ENCODE results near the gene CLN6. TPM values are rescaled to one million over a fixed set of nuclear protein-coding genes. Genes with fewer than 3 reads are reported as not detected.
A peak's percentile ranks its signal among the peaks of the same experiment; 100 is the strongest.

Gene CLN6
- total RNA-seq, 1 experiment from 2014 or later: 68.7 TPM

DNA sequence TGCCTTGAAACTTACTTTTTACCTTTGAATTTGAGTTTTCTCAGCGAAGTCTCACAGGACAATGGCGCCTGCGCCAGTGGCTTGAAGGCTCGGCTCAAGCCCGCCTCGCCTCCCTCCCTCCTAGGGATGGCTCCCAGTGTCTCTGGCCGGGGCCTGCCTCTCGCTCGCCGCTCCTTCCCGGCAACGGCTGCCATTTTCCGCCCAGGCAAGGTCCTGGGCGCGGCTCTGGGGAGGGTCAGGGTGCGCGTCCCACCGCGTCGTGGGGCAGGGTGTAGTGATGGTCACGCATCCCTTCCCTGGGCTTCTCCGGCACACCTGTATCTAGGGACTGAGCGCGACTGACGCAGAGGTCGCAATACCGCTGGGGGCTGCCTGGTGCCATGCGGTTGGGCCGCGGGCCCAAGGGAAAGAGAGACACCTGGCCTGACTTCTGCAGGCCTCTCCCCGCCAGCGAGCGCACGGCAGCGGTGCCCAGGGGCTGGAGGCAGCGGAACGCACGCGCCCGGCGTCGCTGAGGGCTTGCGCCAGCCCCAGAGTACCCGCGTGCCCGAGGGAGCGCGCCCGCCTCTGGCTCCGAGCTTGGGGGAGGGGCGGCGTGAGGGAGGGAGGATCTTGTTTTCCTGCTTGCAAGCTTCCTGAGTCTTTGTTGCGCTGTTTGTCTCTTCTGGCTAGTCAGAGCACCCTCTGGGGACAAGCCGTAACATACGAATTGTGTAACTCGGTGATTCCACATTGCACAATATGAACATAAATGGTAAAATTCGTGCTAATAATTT lies 27.3 kb upstream of the CLN6 start:
- H3K27ac ChIP-seq (ENCODE audit: low read length): peak overlapping the region; percentile 85
- in situ Hi-C loops (cut with HindIII; ENCODE audit: low pct_unique_long_range_greater_than_20kb, low sequenced_read_pairs) (no loop called here), intact Hi-C loops (cut with micrococcal nuclease; ENCODE audit: unreplicated experiment) (no loop called here)
- ATAC-seq (peak; percentile 96), DNase-seq (ENCODE audit: low read depth, low spot score) (no peak)
- no TSS peak for BruUV-seq (replicated peaks)
- H3K4me3 ChIP-seq (ENCODE audit: low read depth in 2 of 2, low read length in 2 of 2): peak overlapping the region; percentile 53 to 55
- ChIA-PET POLR2A (no interaction called here), CTCF (no interaction called here)
- no peaks in the 10 kb centered on the region for H3K27me3 ChIP-seq (ENCODE audit: control insufficient read depth, insufficient read depth, low read length)
- TF ChIP-seq SIN3A (IDR thresholded peaks at IDR 0.05; ENCODE audit: borderline replicate concordance, insufficient read depth, low read depth, low read length) (no peak), REST (IDR thresholded peaks at IDR 0.05; ENCODE audit: insufficient read depth in 1 of 2, low read depth in 2 of 2, low read length in 1 of 2) (0 out of 4 replicates have a peak, but pooled peaks of 1 of the 2 experiments have one; percentile 22), POLR2AphosphoS5 (IDR thresholded peaks at IDR 0.05; ENCODE audit: low read depth, low read length) (peak; percentile 67), TCF7L2 (IDR thresholded peaks at IDR 0.05; ENCODE audit: low read depth, low read length) (no peak)
- TF ChIP-seq, protein P1, sequence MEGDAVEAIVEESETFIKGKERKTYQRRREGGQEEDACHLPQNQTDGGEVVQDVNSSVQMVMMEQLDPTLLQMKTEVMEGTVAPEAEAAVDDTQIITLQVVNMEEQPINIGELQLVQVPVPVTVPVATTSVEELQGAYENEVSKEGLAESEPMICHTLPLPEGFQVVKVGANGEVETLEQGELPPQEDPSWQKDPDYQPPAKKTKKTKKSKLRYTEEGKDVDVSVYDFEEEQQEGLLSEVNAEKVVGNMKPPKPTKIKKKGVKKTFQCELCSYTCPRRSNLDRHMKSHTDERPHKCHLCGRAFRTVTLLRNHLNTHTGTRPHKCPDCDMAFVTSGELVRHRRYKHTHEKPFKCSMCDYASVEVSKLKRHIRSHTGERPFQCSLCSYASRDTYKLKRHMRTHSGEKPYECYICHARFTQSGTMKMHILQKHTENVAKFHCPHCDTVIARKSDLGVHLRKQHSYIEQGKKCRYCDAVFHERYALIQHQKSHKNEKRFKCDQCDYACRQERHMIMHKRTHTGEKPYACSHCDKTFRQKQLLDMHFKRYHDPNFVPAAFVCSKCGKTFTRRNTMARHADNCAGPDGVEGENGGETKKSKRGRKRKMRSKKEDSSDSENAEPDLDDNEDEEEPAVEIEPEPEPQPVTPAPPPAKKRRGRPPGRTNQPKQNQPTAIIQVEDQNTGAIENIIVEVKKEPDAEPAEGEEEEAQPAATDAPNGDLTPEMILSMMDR (IDR thresholded peaks at IDR 0.05): peak; percentile 28; the same call in 1 of the 2 replicates
- no peaks in the 10 kb centered on the region for H3K36me3 ChIP-seq (ENCODE audit: control insufficient read depth, insufficient read depth, low read length)
- H3K4me1 ChIP-seq (ENCODE audit: control insufficient read depth, insufficient read depth, low read length): peaks cover 6% of the 10 kb centered on the region; the same call in 1 of the 2 replicates
- no peaks in the 10 kb centered on the region for H3K9me3 ChIP-seq (ENCODE audit: control insufficient read depth, insufficient read depth, low read depth, low read length)

DNA sequence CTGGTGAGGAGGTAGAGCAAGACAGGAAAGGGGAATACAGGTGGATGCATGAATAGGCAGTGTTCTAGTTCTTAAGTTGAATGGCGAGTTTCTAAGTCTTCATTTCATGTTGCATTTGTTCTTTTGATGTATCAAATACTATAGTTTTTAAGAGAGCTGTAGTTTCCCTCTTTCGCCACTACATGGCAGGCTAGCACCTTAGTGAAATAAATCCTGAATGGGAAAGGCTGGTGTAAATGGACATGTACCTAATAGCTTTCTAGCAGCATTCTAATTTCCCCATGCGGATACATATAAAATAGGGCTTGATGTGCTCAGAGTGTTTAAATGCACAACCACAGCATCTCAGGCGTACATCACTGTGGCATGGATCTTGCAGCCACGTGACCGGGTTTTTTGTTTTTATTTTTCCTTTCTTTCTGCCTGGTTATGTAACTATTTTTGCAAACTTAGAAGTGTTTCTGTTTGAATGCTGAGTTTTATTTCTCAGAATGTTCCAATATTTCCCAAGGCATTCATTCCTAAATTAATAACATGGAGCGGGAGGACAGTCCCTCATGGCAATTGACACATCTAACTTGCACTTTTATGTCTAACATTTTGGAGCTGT lies 23.5 kb upstream of the CLN6 start:
- no TSS peak for BruUV-seq (replicated peaks)

More for the DNA sequence above, 23.5 kb upstream of the CLN6 start:
- intact Hi-C loops (cut with micrococcal nuclease; ENCODE audit: unreplicated experiment): no loop called here
- DNase-seq (ENCODE audit: low read depth, low spot score) (no peak), ATAC-seq (peak; percentile 55)
- Histone ChIP-seq H3K36me3 (ENCODE audit: control insufficient read depth, insufficient read depth, low read length) (no peaks in the 10 kb centered on the region), H3K9me3 (ENCODE audit: control insufficient read depth, insufficient read depth, low read depth, low read length) (no peaks in the 10 kb centered on the region), H3K27me3 (ENCODE audit: control insufficient read depth, insufficient read depth, low read length) (no peaks in the 10 kb centered on the region; the same call in 1 of the 2 replicates), H3K4me1 (ENCODE audit: control insufficient read depth, insufficient read depth, low read length) (peaks cover 6% of the 10 kb centered on the region; the same call in 1 of the 2 replicates), H3K27ac (ENCODE audit: low read length) (no peak overlapping the region), H3K4me3 (ENCODE audit: low read depth in 2 of 2, low read length in 2 of 2) (no peak overlapping the region)
- POLR2A ChIA-PET: no interaction called here
- CTCF ChIA-PET: interaction anchor here (0.6 to 1.9 kb wide), 12 partner anchors 11 to 1045 kb away, joined by 3 to 39 read pairs (median 4); partner anchors contain the start of genes FEM1B and PAQR5
- no peak for TF ChIP-seq TCF7L2 (IDR thresholded peaks at IDR 0.05; ENCODE audit: low read depth, low read length)
- TF ChIP-seq, protein P1 (IDR thresholded peaks at IDR 0.05): peak; percentile 87
- in situ Hi-C loops (cut with HindIII; ENCODE audit: low pct_unique_long_range_greater_than_20kb, low sequenced_read_pairs): no loop called here
